Cardiac muscle cell (in vitro differentiated cells and primary cell): ENCODE measurements around the gene CPS1. TPM values are rescaled to one million over a fixed set of nuclear protein-coding genes. Genes with fewer than 3 reads are reported as not detected.

Source experiments
- DNase-seq, 2 donors: peaks; one replicate each; pipeline versions ENCODE4 v3.0.0 to v3.0.0-alpha.2; 2010 to 2017; ENCODE audit warnings: low read depth in 1 of 2, low spot score in 1 of 2
- H3K27ac ChIP-seq: fragments of 200-600 bp; sonication (generic); 2 replicates; pipeline ENCODE4 v1.5.1; 2016
- H3K27me3 ChIP-seq: fragments of 200-600 bp; sonication (generic); 2 replicates; pipeline ENCODE4 v1.6.0; 2016; ENCODE audit warnings: control low read depth
- H3K36me3 ChIP-seq: fragments of 200-600 bp; sonication (generic); 2 replicates; pipeline ENCODE4 v1.5.1; 2016; ENCODE audit warnings: control low read depth
- H3K4me1 ChIP-seq: fragments of 200-600 bp; sonication (generic); 2 replicates; pipeline ENCODE4 v1.8.1; 2017; ENCODE audit warnings: low read depth, mild to moderate bottlenecking, mixed run types
- H3K4me3 ChIP-seq: fragments of 200-600 bp; sonication (generic); 2 replicates; pipeline ENCODE4 v1.5.1; 2016; ENCODE audit warnings: mild to moderate bottlenecking
- H3K9me3 ChIP-seq: fragments of 200-600 bp; sonication (generic); 2 replicates; pipeline ENCODE4 v1.5.1; 2017; ENCODE audit warnings: low read depth, mild to moderate bottlenecking, control low read depth
- polyA plus RNA-seq: library from polyadenylated mRNA; unstranded; fragments of >200 nt; fragmentation: Nextera tagmentation; extraction: Ambion mirVana; gene quantifications from 2 replicates; pipeline ENCODE4 v1.2.1, GENCODE V29; 2016
- total RNA-seq: library from RNA; depleted of rRNA; stranded (reverse); fragments of >200 nt; gene quantifications from 2 replicates; pipeline ENCODE4 v1.2.3, GENCODE V29; 2016
- TF ChIP-seq, protein P1 (sequence below): IDR thresholded peaks from 2 replicates; pipeline ENCODE4 v1.5.1; 2012; ENCODE audit warnings: low read depth, mild to moderate bottlenecking, low read length

Gene CPS1
- total and polyA plus RNA-seq, 2 experiments from 2014 or later, result 172 to 193 TPM

DNA sequence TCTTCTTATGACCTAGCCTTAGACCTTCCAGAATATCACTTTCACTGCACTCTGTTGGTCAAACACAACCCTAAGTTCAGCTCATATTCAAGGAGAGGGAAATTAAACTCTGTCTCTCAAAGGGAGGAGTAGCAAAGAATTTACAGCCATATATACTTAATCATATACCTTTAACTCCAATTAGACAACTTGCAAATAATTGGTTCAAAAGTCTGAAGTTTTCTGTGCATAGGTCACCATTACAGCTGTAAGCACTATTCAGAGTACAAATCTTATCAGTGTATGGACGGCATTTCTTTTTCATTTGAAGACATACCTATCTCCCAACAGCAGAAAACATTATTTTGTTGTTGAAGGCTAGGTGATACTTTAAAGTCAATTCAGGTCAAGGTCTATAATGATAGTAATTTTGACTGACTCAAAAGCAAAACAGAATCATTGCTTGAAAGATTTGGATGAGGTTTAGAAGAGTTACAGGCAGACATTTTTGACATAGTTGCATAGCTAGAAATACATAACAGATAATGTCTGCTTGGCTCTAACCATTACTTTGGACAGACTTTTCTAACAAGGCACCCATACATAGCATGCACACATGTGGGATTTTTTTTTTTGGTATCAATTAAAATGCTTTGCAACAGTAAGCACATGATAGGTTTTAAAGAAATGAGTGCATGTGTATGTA lies 131.5 kb downstream of the CPS1 start:
- no peak overlapping the region for H3K4me3 ChIP-seq
- no peaks in the 10 kb centered on the region for H3K36me3 ChIP-seq
- peak overlapping the region; percentile 84 for H3K27ac ChIP-seq
- H3K9me3 ChIP-seq, result no peaks in the 10 kb centered on the region
- DNase-seq, result no peak
- TF ChIP-seq, protein P1, sequence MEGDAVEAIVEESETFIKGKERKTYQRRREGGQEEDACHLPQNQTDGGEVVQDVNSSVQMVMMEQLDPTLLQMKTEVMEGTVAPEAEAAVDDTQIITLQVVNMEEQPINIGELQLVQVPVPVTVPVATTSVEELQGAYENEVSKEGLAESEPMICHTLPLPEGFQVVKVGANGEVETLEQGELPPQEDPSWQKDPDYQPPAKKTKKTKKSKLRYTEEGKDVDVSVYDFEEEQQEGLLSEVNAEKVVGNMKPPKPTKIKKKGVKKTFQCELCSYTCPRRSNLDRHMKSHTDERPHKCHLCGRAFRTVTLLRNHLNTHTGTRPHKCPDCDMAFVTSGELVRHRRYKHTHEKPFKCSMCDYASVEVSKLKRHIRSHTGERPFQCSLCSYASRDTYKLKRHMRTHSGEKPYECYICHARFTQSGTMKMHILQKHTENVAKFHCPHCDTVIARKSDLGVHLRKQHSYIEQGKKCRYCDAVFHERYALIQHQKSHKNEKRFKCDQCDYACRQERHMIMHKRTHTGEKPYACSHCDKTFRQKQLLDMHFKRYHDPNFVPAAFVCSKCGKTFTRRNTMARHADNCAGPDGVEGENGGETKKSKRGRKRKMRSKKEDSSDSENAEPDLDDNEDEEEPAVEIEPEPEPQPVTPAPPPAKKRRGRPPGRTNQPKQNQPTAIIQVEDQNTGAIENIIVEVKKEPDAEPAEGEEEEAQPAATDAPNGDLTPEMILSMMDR, result no peak
- peaks cover 31% of the 10 kb centered on the region for H3K4me1 ChIP-seq
- H3K27me3 ChIP-seq, result no peaks in the 10 kb centered on the region

DNA sequence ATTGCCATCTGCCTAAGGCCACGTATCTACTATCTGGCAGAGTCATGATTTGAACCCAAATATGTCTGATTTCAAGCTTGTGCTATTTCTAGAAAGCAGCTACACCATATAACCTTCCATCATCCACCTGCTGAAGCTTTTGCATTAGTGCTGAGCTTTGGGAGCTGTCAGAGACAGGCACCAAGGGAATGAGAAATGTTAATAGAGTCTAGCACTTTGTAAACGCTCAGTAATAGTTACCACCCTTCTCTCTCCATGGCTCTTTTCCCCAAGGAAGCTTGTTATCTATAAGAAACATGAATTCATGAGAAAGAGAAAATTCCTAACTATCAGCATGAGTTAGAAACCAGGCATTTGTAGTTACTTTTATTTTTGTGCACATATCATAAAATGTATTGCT lies 151.5 kb downstream of the CPS1 start:
- H3K36me3 ChIP-seq, result no peaks in the 10 kb centered on the region
- DNase-seq, result no peak
- no peaks in the 10 kb centered on the region for H3K27me3 ChIP-seq
- H3K4me1 ChIP-seq, result peaks cover 42% of the 10 kb centered on the region
- H3K9me3 ChIP-seq, result no peaks in the 10 kb centered on the region
- H3K4me3 ChIP-seq, result no peak overlapping the region
- H3K27ac ChIP-seq, result peak overlapping the region; percentile 44
- TF ChIP-seq, protein P1, result no peak

GRCh38 chr2:210713122-210713521 lies 156.7 kb downstream of the CPS1 start:
- TF ChIP-seq, protein P1, result no peak
- peaks cover 25% of the 10 kb centered on the region for H3K4me1 ChIP-seq
- no peak overlapping the region for H3K27ac ChIP-seq
- no peak for DNase-seq
- H3K9me3 ChIP-seq, result no peaks in the 10 kb centered on the region
- no peak overlapping the region for H3K4me3 ChIP-seq
- no peaks in the 10 kb centered on the region for H3K27me3 ChIP-seq
- no peaks in the 10 kb centered on the region for H3K36me3 ChIP-seq

DNA sequence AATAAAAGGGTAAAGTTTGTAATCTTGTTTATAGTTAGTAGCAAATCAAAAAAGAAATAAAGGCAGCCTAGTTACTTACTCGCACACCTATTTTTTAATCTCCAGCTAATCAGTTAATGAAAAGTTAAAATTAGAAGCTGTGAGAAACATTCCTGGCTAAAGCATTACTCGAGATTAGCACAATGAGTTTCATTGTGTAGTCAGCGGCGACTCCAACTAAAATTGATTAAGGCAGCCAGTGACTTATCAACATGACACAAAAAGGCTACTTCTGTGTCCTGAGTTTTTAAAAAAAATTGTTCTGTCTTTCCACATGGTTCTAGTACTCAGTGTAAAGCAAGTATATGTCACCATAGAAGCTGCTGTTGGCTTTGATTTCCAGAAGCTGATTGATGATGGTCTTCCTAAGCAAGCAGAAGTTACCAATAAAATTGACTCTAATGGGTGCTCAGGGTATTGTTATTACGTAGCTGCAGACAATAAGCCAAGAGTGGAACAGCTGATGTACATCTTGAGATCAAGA lies 159.2 kb downstream of the CPS1 start:
- TF ChIP-seq, protein P1, result no peak
- H3K4me3 ChIP-seq, result no peak overlapping the region
- no peak for DNase-seq
- no peaks in the 10 kb centered on the region for H3K36me3 ChIP-seq
- no peaks in the 10 kb centered on the region for H3K27me3 ChIP-seq
- H3K4me1 ChIP-seq, result peaks cover 9% of the 10 kb centered on the region
- H3K27ac ChIP-seq, result peak overlapping the region; percentile 65
- no peaks in the 10 kb centered on the region for H3K9me3 ChIP-seq

GRCh38 chr2:210718503-210718902 lies 162.1 kb downstream of the CPS1 start:
- Histone ChIP-seq H3K4me3 (no peak overlapping the region), H3K9me3 (no peaks in the 10 kb centered on the region), H3K4me1 (peaks cover 8% of the 10 kb centered on the region), H3K27ac (no peak overlapping the region), H3K27me3 (no peaks in the 10 kb centered on the region), H3K36me3 (no peaks in the 10 kb centered on the region)
- no peak for DNase-seq
- TF ChIP-seq, protein P1, result no peak
